Activated CD8-positive, alpha-beta memory T cell treated with anti-CD3 and anti-CD28 coated beads, Interleukin-2, amount 10 ng/mL, durations not matched to agents 7 days and 5 days (primary cell): ENCODE measurements around the gene LUC7L2. TPM values are rescaled to one million over a fixed set of nuclear protein-coding genes. Genes with fewer than 3 reads are reported as not detected.
"Not testable (repeated sequence)": the region's sequence is repeated elsewhere in the genome, so short reads cannot be mapped to it uniquely, and the experiment has no call there.

Experiments used
- ATAC-seq: fragments of 150-1000 bp; cut with Tn5 transposase; one replicate; pipeline ENCODE4 v1.10.0; 2021; ENCODE audit warnings: moderate library complexity
- CTCF ChIA-PET: fragments of 350-600 bp; sonication (Branson Sonifier 250); formaldehyde crosslinking; loops from one replicate; lab custom pipeline; 2021; ENCODE audit warnings: antibody characterized with exemption; lab: Charles Lee
- DNase-seq: peaks from one replicate; pipeline ENCODE4 v3.0.0-alpha.2; 2020
- H3K27ac Mint-ChIP-seq: one replicate; pipeline ENCODE4 v1.8.0; 2021; ENCODE audit warnings: mild to moderate bottlenecking, mixed read lengths
- H3K27me3 Mint-ChIP-seq: one replicate; pipeline ENCODE4 v1.8.0; 2021; ENCODE audit warnings: mixed read lengths
- H3K36me3 Mint-ChIP-seq: one replicate; pipeline ENCODE4 v1.8.0; 2021; ENCODE audit warnings: mild to moderate bottlenecking, mixed read lengths
- H3K4me1 Mint-ChIP-seq: one replicate; pipeline ENCODE4 v1.8.0; 2021; ENCODE audit warnings: mixed read lengths
- H3K4me3 Mint-ChIP-seq: one replicate; pipeline ENCODE4 v1.8.0; 2021; ENCODE audit warnings: mild to moderate bottlenecking, moderate library complexity, mixed read lengths
- H3K9me3 Mint-ChIP-seq: one replicate; pipeline ENCODE4 v1.8.0; 2022; ENCODE audit warnings: low read depth, mixed read lengths
- total RNA-seq, 2 experiments: library from RNA; stranded (reverse); gene quantifications; one replicate each; pipeline ENCODE4 v1.2.3, GENCODE V29; 2021

Gene LUC7L2
- total RNA-seq, 2 experiments from 2014 or later, result 137 to 152 TPM

- Mint-ChIP-seq H3K4me1 (peaks cover 22% of the 10 kb centered on the region), H3K27ac (no peak overlapping the region), H3K4me3 (no peak overlapping the region), H3K27me3 (no peaks in the 10 kb centered on the region), H3K36me3 (peaks cover 55% of the 10 kb centered on the region), H3K9me3 (no peaks in the 10 kb centered on the region)
- CTCF ChIA-PET, result interaction anchor here (1.0 to 1.1 kb wide), 2 partner anchors 17 to 21 kb away, joined by 3 read pairs; no protein-coding TSS in a partner anchor
- DNase-seq (no peak), ATAC-seq (no peak)
Observed at GRCh38 chr7:139389774-139390173, 30.1 kb downstream of the LUC7L2 start.

- Mint-ChIP-seq H3K36me3 (peaks cover 52% of the 10 kb centered on the region), H3K4me3 (no peak overlapping the region), H3K9me3 (no peaks in the 10 kb centered on the region), H3K4me1 (peaks cover 28% of the 10 kb centered on the region), H3K27ac (peak overlapping the region; percentile 70), H3K27me3 (no peaks in the 10 kb centered on the region)
- peak; percentile 32 for ATAC-seq
- CTCF ChIA-PET, result interaction anchor here (0.9 to 2.9 kb wide), 4 partner anchors 11 to 41 kb away, joined by 3 to 10 read pairs (median 3); no protein-coding TSS in a partner anchor
- DNase-seq, result no peak
Observed at GRCh38 chr7:139393621-139394211, 34.0 kb downstream of the LUC7L2 start.

GRCh38 chr7:139394540-139394939, 34.8 kb downstream of the LUC7L2 start:
- H3K4me1 Mint-ChIP-seq, result peaks cover 26% of the 10 kb centered on the region
- H3K27ac Mint-ChIP-seq, result peak overlapping the region; percentile 70
- DNase-seq (no peak), ATAC-seq (peak; percentile 75)
- no peaks in the 10 kb centered on the region for H3K9me3 Mint-ChIP-seq
- H3K4me3 Mint-ChIP-seq, result peak overlapping the region; percentile 1
- CTCF ChIA-PET, result interaction anchor here (0.6 to 2.9 kb wide), 3 partner anchors 12 to 656 kb away, joined by 3 to 10 read pairs (median 3); no protein-coding TSS in a partner anchor
- H3K27me3 Mint-ChIP-seq, result no peaks in the 10 kb centered on the region
- H3K36me3 Mint-ChIP-seq, result peaks cover 49% of the 10 kb centered on the region

- DNase-seq (no peak), ATAC-seq (no peak)
- H3K27ac Mint-ChIP-seq, result no peak overlapping the region
- peaks cover 47% of the 10 kb centered on the region for H3K36me3 Mint-ChIP-seq
- no peak overlapping the region for H3K4me3 Mint-ChIP-seq
- peaks cover 25% of the 10 kb centered on the region for H3K4me1 Mint-ChIP-seq
- no peaks in the 10 kb centered on the region for H3K27me3 Mint-ChIP-seq
- no peaks in the 10 kb centered on the region for H3K9me3 Mint-ChIP-seq
- CTCF ChIA-PET, result interaction anchor here (1.1 to 1.5 kb wide), 5 partner anchors 10 to 38 kb away, joined by 3 to 5 read pairs (median 3); no protein-coding TSS in a partner anchor
Observed at GRCh38 chr7:139396323-139396951, 36.7 kb downstream of the LUC7L2 start.

- Mint-ChIP-seq H3K4me1 (peaks cover 25% of the 10 kb centered on the region), H3K27me3 (no peaks in the 10 kb centered on the region), H3K27ac (no peak overlapping the region), H3K9me3 (no peaks in the 10 kb centered on the region), H3K36me3 (peaks cover 46% of the 10 kb centered on the region), H3K4me3 (no peak overlapping the region)
- ATAC-seq (no peak), DNase-seq (no peak)
- CTCF ChIA-PET, result interaction anchor here (1.5 kb wide), 1 partner anchor 12 kb away, joined by 5 read pairs; no protein-coding TSS in a partner anchor
Observed at GRCh38 chr7:139397192-139397591, 37.5 kb downstream of the LUC7L2 start.

GRCh38 chr7:139403601-139404000, 43.9 kb downstream of the LUC7L2 start:
- peaks cover 57% of the 10 kb centered on the region for H3K36me3 Mint-ChIP-seq
- DNase-seq, result no peak
- H3K27ac Mint-ChIP-seq, result no peak overlapping the region
- ATAC-seq, result no peak
- CTCF ChIA-PET, result no interaction called here
- H3K9me3 Mint-ChIP-seq, result no peaks in the 10 kb centered on the region
- no peak overlapping the region for H3K4me3 Mint-ChIP-seq
- no peaks in the 10 kb centered on the region for H3K4me1 Mint-ChIP-seq
- H3K27me3 Mint-ChIP-seq, result no peaks in the 10 kb centered on the region

GRCh38 chr7:139407555-139407954, 47.9 kb downstream of the LUC7L2 start:
- Mint-ChIP-seq H3K36me3 (peaks cover 50% of the 10 kb centered on the region), H3K27me3 (no peaks in the 10 kb centered on the region), H3K4me1 (no peaks in the 10 kb centered on the region), H3K27ac (no peak overlapping the region), H3K4me3 (no peak overlapping the region), H3K9me3 (no peaks in the 10 kb centered on the region)
- DNase-seq (no peak), ATAC-seq (no peak)
- CTCF ChIA-PET, result interaction anchor here (2.0 kb wide), 1 partner anchor 11 kb away, joined by 5 read pairs; no protein-coding TSS in a partner anchor

- ATAC-seq, H3K4me1 Mint-ChIP-seq, DNase-seq, H3K4me3 Mint-ChIP-seq, H3K9me3 Mint-ChIP-seq, H3K27me3 Mint-ChIP-seq: not testable (repeated sequence)
- Mint-ChIP-seq H3K27ac (peak overlapping the region; percentile 32), H3K36me3 (peaks cover 53% of the 10 kb centered on the region)
- CTCF ChIA-PET, result interaction anchor here (1.6 to 2.7 kb wide), 2 partner anchors 17 to 19 kb away, joined by 4 to 13 read pairs; no protein-coding TSS in a partner anchor
Observed at GRCh38 chr7:139414743-139415402, 55.2 kb downstream of the LUC7L2 start.

- Mint-ChIP-seq H3K27ac (no peak overlapping the region), H3K27me3 (no peaks in the 10 kb centered on the region), H3K4me3 (no peak overlapping the region), H3K9me3 (no peaks in the 10 kb centered on the region), H3K36me3 (peaks cover 61% of the 10 kb centered on the region), H3K4me1 (no peaks in the 10 kb centered on the region)
- ATAC-seq (no peak), DNase-seq (no peak)
- CTCF ChIA-PET, result interaction anchor here (1.6 kb wide), 1 partner anchor 15 kb away, joined by 4 read pairs; no protein-coding TSS in a partner anchor
Observed at GRCh38 chr7:139416405-139416804, 56.7 kb downstream of the LUC7L2 start.

- no peak for DNase-seq
- H3K36me3 Mint-ChIP-seq, result peaks cover 59% of the 10 kb centered on the region
- H3K9me3 Mint-ChIP-seq, result no peaks in the 10 kb centered on the region
- no peak overlapping the region for H3K27ac Mint-ChIP-seq
- no peaks in the 10 kb centered on the region for H3K27me3 Mint-ChIP-seq
- CTCF ChIA-PET, result no interaction called here
- no peaks in the 10 kb centered on the region for H3K4me1 Mint-ChIP-seq
- H3K4me3 Mint-ChIP-seq, result no peak overlapping the region
- ATAC-seq, result no peak
Observed at GRCh38 chr7:139417478-139417877, 57.8 kb downstream of the LUC7L2 start.

- H3K4me1 Mint-ChIP-seq, result peaks cover 2% of the 10 kb centered on the region
- DNase-seq, result no peak
- CTCF ChIA-PET, result interaction anchor here (1.4 to 1.6 kb wide), 2 partner anchors 10 to 16 kb away, joined by 4 to 6 read pairs; no protein-coding TSS in a partner anchor
- no peak overlapping the region for H3K4me3 Mint-ChIP-seq
- H3K27me3 Mint-ChIP-seq, result no peaks in the 10 kb centered on the region
- no peak for ATAC-seq
- H3K9me3 Mint-ChIP-seq, result no peaks in the 10 kb centered on the region
- H3K36me3 Mint-ChIP-seq, result peaks cover 45% of the 10 kb centered on the region
- H3K27ac Mint-ChIP-seq, result no peak overlapping the region
Observed at GRCh38 chr7:139421123-139421522, 61.4 kb downstream of the LUC7L2 start.

GRCh38 chr7:139422126-139422525, 62.4 kb downstream of the LUC7L2 start:
- no peaks in the 10 kb centered on the region for H3K9me3 Mint-ChIP-seq
- no peak for ATAC-seq
- H3K27me3 Mint-ChIP-seq, result no peaks in the 10 kb centered on the region
- no peak overlapping the region for H3K4me3 Mint-ChIP-seq
- H3K36me3 Mint-ChIP-seq, result peaks cover 40% of the 10 kb centered on the region
- H3K27ac Mint-ChIP-seq, result no peak overlapping the region
- H3K4me1 Mint-ChIP-seq, result peaks cover 2% of the 10 kb centered on the region
- no peak for DNase-seq
- CTCF ChIA-PET, result interaction anchor here (1.0 to 1.6 kb wide), 5 partner anchors 9 to 17 kb away, joined by 3 to 6 read pairs (median 4); no protein-coding TSS in a partner anchor

GRCh38 chr7:139423091-139423490, 63.4 kb downstream of the LUC7L2 start:
- Mint-ChIP-seq H3K27me3 (no peaks in the 10 kb centered on the region), H3K27ac (no peak overlapping the region), H3K9me3 (no peaks in the 10 kb centered on the region), H3K4me3 (no peak overlapping the region), H3K36me3 (peaks cover 36% of the 10 kb centered on the region), H3K4me1 (peaks cover 2% of the 10 kb centered on the region)
- no peak for ATAC-seq
- DNase-seq, result no peak
- CTCF ChIA-PET, result interaction anchor here (0.7 to 1.6 kb wide), 3 partner anchors 10 to 144 kb away, joined by 3 to 4 read pairs (median 3); no protein-coding TSS in a partner anchor
